ENCODE measurements around the gene RPE65. TPM values are rescaled to one million over a fixed set of nuclear protein-coding genes. Genes with fewer than 3 reads are reported as not detected.

The RPE65 gene
- total RNA-seq, 1 experiment from 2014 or later, result not detected

- intact Hi-C loops (cut with micrococcal nuclease; ENCODE audit: unreplicated experiment), result no loop called here
- peaks cover 22% of the 10 kb centered on the region for H3K36me3 ChIP-seq (ENCODE audit: control insufficient read depth, insufficient read depth, low read length)
- BruUV-seq (replicated peaks), result TSS peak; percentile 76
- H3K27ac ChIP-seq (ENCODE audit: low read length), result peak within 1 kb of the TSS; percentile 97
- CTCF ChIA-PET, result no interaction called here
- POLR2A ChIA-PET, result no interaction called here
- DNase-seq (ENCODE audit: low read depth, low spot score), result peak; percentile 53
- peak within 1 kb of the TSS; percentile 95 to 97 for H3K4me3 ChIP-seq (ENCODE audit: low read depth in 2 of 2, low read length in 2 of 2)
- peaks cover 9% of the 10 kb centered on the region; the same call in 1 of the 2 replicates for H3K4me1 ChIP-seq (ENCODE audit: control insufficient read depth, insufficient read depth, low read length)
- TF ChIP-seq POLR2AphosphoS5 (IDR thresholded peaks at IDR 0.05; ENCODE audit: low read depth, low read length), result peak; percentile 86
- 0 out of 4 replicates have a peak, but pooled peaks of 1 of the 2 experiments have one; percentile 30 for TF ChIP-seq REST (IDR thresholded peaks at IDR 0.05; ENCODE audit: insufficient read depth in 1 of 2, low read depth in 2 of 2, low read length in 1 of 2)
- TF ChIP-seq TCF7L2 (IDR thresholded peaks at IDR 0.05; ENCODE audit: low read depth, low read length), result no peak
- 0 out of 2 replicates have a peak, but pooled peaks have one; percentile 3 for TF ChIP-seq CTCF (IDR thresholded peaks at IDR 0.05)
- TF ChIP-seq SIN3A (IDR thresholded peaks at IDR 0.05; ENCODE audit: borderline replicate concordance, insufficient read depth, low read depth, low read length), result peak; percentile 100
- in situ Hi-C loops (cut with HindIII; ENCODE audit: low pct_unique_long_range_greater_than_20kb, low sequenced_read_pairs), result no loop called here
- ATAC-seq, result peak; percentile 100
- no peaks in the 10 kb centered on the region for H3K27me3 ChIP-seq (ENCODE audit: control insufficient read depth, insufficient read depth, low read length)
- no peaks in the 10 kb centered on the region for H3K9me3 ChIP-seq (ENCODE audit: control insufficient read depth, insufficient read depth, low read depth, low read length)
Observed at GRCh38 chr1:68496680-68497357, 47.1 kb upstream of the RPE65 start, which contains the start of gene DEPDC1. Gene DEPDC1 (minus strand): TSS chr1:68497082. CDS start chr1:68496999, 83 bp downstream.

GRCh38 chr1:68495968-68496679 is 46.4 kb upstream of the RPE65 start:
- CTCF ChIA-PET, result no interaction called here
- POLR2A ChIA-PET, result no interaction called here

More at GRCh38 chr1:68495968-68496679, 46.4 kb upstream of the RPE65 start:
- Histone ChIP-seq H3K27me3 (ENCODE audit: control insufficient read depth, insufficient read depth, low read length) (no peaks in the 10 kb centered on the region), H3K9me3 (ENCODE audit: control insufficient read depth, insufficient read depth, low read depth, low read length) (no peaks in the 10 kb centered on the region), H3K4me1 (ENCODE audit: control insufficient read depth, insufficient read depth, low read length) (peaks cover 9% of the 10 kb centered on the region; the same call in 1 of the 2 replicates), H3K27ac (ENCODE audit: low read length) (peak overlapping the region; percentile 97), H3K4me3 (ENCODE audit: low read depth in 2 of 2, low read length in 2 of 2) (peak overlapping the region; percentile 95 to 97), H3K36me3 (ENCODE audit: control insufficient read depth, insufficient read depth, low read length) (peaks cover 22% of the 10 kb centered on the region)
- intact Hi-C loops (cut with micrococcal nuclease; ENCODE audit: unreplicated experiment), result no loop called here
- peak; percentile 10 for DNase-seq (ENCODE audit: low read depth, low spot score)
- in situ Hi-C loops (cut with HindIII; ENCODE audit: low pct_unique_long_range_greater_than_20kb, low sequenced_read_pairs), result no loop called here
- ATAC-seq, result no peak
- TF ChIP-seq REST (IDR thresholded peaks at IDR 0.05; ENCODE audit: insufficient read depth in 1 of 2, low read depth in 2 of 2, low read length in 1 of 2) (no peak), POLR2AphosphoS5 (IDR thresholded peaks at IDR 0.05; ENCODE audit: low read depth, low read length) (no peak), CTCF (IDR thresholded peaks at IDR 0.05) (no peak), SIN3A (IDR thresholded peaks at IDR 0.05; ENCODE audit: borderline replicate concordance, insufficient read depth, low read depth, low read length) (no peak), TCF7L2 (IDR thresholded peaks at IDR 0.05; ENCODE audit: low read depth, low read length) (no peak)
- BruUV-seq (replicated peaks), result no TSS peak
